Ramos (cell line): ENCODE results near the gene RPLP1.

Source experiments
- in situ Hi-C: fragments of 300-500 bp; cut with MboI; formaldehyde crosslinking; loops from one replicate; pipeline ENCODE4 v1.14.3; 2022; ENCODE audit warnings: low sequenced_read_pairs; ENCODE audit not compliant: unreplicated experiment

Gene RPLP1

DNA sequence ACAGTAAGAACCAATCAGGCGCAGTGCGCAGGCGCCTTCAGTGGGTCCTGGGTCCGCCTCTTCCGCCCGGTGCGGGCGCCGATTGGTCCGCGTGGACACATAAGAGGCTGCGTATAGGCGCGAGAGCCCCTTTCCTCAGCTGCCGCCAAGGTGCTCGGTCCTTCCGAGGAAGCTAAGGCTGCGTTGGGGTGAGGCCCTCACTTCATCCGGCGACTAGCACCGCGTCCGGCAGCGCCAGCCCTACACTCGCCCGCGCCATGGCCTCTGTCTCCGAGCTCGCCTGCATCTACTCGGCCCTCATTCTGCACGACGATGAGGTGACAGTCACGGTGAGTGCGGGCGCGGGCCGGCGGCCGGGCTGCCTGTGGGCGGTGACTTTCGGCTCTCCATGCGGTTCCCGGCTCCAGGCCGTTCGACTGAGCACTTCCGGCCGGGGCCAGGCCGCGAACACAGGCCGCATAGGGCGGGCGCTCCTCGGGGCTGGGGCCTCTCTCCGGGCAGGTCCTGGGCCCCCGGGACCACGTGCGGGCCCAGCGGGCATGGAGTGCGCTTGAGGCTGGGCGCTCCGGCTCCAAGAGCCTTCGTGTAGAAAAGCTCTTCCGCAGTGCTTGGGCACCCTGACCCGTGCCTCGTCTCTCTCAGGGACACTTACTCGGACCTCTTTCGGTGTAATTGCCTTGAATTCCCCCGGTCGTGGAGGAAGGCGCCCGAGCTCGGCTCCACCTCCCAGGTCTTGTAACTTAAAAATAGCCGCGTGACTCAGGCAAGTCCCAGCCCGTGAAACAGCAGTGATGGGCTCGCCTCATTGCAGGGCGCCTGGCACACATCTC is at the start of gene RPLP1:
Gene RPLP1 (plus strand): TSS at position 127 of the 830 bp plus-strand sequence. CDS start 131 bp downstream, at position 258.
- in situ Hi-C loops: no loop called here

GRCh38 chr15:69403594-69403993 is 49.0 kb upstream of the RPLP1 start:
- in situ Hi-C loops: no loop called here

- in situ Hi-C loops: no loop called here
Observed at GRCh38 chr15:69405110-69405509, 47.5 kb upstream of the RPLP1 start.

DNA sequence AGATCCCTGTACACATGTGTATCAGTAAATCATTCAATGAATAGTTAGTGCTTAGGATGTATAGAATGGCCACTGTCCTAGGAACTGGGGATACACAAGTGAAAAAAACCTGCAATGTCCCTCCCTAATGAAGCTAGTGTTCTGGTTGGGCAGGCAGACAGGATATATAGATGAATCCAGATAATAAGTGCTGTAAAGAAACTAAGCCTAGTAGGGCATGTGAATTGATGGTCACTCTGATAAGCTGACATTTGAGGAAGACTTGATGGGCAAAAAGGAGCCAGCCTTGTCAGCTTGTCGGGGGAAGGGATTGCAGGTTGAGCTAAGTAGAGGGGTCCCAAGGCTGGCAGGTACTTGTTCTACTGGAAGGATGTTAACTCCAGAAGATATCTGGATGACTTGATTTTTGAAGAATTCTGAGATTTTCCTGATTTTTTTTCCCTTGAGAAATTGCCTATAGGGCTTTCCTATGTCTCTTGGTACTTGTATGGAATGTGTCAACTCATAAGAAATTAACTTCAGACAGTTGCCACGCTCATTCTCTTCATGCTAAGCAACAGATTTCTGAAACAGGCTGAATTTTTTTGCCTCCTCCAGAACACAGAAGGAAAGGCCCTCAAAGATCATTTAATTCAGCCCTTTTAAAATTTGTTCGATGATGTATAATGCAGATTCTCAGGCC is 44.8 kb upstream of the RPLP1 start:
- in situ Hi-C loops: no loop called here

DNA sequence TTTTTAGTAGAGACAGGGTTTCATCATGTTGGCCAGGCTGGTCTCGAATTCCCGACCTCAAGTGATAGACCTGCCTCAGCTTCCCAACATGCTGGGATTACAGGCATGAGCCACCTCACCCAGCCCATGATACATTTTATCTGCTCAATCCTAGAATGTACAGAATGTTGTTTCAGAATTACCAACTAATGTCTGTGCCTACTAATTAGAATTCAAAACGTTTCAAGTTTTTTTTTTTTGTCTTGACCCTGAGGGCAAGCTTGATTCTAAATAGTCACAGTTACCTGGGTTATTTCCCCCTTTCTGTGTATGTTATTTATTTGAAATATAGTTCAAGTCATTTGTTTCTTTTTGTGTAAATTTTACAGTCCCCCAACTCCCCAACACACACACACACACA is 43.8 kb upstream of the RPLP1 start:
- in situ Hi-C loops: no loop called here

DNA sequence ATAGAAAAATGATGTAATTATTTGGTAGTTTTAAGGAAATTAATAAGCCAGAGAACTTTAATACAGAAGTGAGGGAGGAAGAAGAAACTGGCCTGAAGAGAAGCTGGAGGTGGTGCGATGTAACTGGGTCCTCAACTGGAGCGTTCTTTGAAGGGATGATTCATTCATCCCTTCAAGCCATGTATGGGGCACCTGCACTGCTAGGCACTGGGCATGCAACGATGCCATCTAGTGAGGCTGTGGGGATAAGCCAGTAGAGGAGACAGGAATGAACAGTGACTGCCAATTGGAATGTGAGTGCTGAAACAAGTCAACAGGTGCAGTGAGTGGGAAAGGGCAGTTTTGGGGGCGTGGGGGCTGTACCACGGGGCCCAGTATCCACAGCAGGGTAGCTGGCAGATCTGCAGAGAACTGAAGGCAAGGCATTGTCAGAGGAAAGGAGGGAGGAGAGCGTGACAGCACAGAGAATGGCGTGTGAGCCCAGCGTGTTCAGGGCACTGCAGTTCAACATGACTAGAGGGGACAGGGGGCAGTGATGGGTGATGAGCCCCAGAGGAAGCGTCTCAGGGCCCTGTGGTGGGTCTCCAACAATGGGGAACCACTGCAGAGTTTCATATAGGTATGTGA is 42.3 kb upstream of the RPLP1 start:
- in situ Hi-C loops: no loop called here

DNA sequence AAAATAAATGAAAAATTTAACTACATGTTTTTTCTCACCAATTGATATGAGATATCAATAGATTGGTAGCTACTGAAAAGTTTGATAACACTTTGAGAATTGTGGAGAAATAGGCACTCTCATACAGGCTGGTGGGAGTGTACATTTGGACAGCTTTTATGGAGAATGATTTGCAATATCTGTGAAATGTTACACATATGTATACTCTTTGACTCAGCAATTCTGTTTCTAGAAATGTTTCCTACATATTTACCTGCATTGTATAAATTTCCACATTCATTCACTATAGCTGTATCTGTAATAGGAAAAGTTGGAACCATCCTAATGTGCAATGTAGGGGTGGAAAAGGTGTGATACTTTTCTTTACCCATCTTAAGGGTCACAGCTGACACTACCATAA is 40.3 kb upstream of the RPLP1 start:
- in situ Hi-C loops: no loop called here

DNA sequence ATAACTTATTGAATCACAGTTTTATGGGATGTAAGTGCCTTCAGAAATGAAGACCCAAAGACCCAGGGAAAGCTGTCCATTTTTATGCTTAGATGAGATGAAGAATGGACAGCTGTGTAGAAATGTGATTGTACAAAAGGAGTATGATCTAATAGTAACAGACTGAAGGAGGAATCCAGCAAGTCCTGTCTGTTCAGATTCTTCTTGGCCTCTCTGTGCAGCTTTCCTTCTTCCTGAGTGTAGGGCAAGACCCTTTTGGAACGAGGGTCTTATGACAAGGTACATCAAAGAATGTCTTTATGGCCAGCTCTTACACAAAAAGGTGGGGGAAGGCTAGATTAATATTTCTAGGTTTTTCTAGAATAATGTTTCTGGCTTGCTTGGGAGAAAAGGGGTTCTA is 39.9 kb upstream of the RPLP1 start:
- in situ Hi-C loops: no loop called here

DNA sequence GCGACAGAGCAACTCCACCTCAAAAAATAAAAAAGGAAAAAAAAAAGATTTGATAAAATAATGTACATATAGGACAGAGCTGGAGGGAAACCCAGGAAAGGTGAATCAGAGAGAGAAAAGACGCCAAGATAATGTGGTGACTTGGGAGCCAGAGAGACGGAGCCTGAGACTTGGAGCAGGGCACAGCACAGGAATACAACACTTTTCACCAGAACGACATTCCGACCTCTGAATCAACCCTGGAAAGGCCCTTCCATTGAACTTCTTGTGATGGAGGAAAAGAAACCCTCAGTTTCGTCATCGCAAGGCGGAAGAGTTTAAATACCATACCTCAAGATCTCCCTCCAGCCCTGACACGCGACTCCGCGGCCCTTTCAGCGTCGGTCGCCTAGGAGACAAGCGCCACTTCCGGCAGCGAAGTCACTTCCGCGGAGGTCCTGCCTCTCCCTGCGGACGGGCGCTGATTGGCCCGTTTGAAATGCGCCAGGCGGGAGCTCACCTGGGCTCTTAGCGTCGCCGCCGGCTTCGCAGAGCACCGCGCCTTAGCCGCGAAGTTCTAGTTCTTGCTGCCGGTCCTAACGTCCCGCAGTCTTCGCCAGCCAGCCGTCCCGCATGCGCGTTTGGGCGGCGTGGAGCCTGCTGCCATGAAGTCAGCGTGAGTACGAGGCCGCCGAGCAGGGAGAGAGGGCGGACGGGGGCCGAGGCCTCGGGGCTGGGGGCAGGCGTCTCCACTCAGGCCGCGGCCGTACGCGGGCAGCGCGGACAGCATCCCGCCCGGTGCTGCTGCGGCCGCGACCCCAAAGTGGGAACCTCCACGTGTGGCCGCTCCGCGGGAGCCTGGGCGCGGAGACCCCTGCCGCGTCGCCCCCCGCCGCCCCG is 38.6 kb upstream of the RPLP1 start, which contains the start of gene KIF23:
Gene KIF23 (plus strand): TSS at position 528 of the 879 bp plus-strand sequence. CDS start 117 bp downstream, at position 645.
- in situ Hi-C loops: no loop called here

GRCh38 chr15:69414701-69415167 is 37.9 kb upstream of the RPLP1 start:
- in situ Hi-C loops: no loop called here

GRCh38 chr15:69415381-69415780 is 37.2 kb upstream of the RPLP1 start:
- in situ Hi-C loops: no loop called here

GRCh38 chr15:69417581-69417980 is 35.0 kb upstream of the RPLP1 start:
- in situ Hi-C loops: no loop called here

- in situ Hi-C loops: no loop called here
Observed at GRCh38 chr15:69421498-69421897, 31.1 kb upstream of the RPLP1 start.

DNA sequence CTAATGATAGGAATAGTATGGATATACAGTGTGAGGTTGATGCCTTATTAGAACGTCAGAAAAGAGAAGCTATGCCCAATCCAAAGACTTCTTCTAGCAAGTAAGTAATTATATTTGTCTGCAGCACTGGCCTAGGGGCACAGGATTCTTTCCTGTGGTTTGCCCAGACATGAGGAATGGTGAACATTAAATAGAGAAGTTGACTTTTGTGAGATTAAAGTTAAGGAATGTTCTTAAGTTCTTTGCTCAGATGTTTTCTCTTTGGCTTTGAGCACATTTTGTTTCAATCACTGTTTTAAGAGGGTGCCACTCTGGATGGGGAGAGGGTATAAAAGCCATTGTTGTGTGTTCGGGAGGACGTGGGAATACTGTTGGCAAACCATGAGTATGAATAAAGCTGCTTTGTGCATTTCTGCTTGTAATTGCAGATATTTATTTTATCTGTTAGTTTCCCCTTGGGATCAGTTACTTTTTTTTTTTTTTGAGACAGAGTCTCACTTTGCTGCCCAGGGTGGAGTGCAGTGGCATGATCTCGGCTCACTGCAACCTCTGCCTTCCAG is 30.2 kb upstream of the RPLP1 start:
- in situ Hi-C loops: no loop called here

GRCh38 chr15:69424001-69424400 is 28.6 kb upstream of the RPLP1 start:
- in situ Hi-C loops: no loop called here

GRCh38 chr15:69424748-69425413 is 27.7 kb upstream of the RPLP1 start:
- in situ Hi-C loops: no loop called here

GRCh38 chr15:69433831-69434230 is 18.8 kb upstream of the RPLP1 start:
- in situ Hi-C loops: no loop called here

DNA sequence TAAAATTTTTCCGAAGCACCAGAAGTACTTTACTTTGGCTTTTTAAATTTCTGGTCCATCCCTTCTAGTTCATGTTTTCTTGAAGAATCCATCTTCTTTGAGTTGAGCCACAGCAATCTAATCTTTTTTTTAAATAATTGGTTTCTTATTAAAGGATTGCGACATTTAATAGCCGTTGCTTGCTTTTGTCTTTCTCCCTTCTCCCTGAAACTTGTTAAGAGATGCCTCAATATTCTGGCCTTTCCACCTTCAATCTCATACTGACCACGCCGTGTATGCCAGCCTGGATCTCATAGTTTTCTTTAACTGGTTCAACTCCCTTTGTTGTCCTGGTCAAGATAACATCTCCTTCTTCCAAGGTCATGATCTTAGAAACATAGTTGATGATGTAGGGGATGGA is 18.4 kb upstream of the RPLP1 start:
- in situ Hi-C loops: no loop called here

GRCh38 chr15:69434679-69435078 is 17.9 kb upstream of the RPLP1 start:
- in situ Hi-C loops: no loop called here
